Activated naive CD8-positive, alpha-beta T cell treated with anti-CD3 and anti-CD28 coated beads, Interleukin-2, amount 50 U/mL, for 24 hours (primary cell): ENCODE measurements around the gene DHX15.

Experiments
- ATAC-seq: fragments of 150-1000 bp; cut with Tn5 transposase; one replicate; pipeline ENCODE4 v1.10.0; 2021
- DNase-seq: peaks from one replicate; pipeline ENCODE4 v3.0.0; 2021
- H3K27ac Mint-ChIP-seq: one replicate; pipeline ENCODE4 v1.8.0; 2021; ENCODE audit warnings: mild to moderate bottlenecking, mixed read lengths
- H3K27me3 Mint-ChIP-seq: one replicate; pipeline ENCODE4 v1.8.0; 2021; ENCODE audit warnings: mixed read lengths
- H3K36me3 Mint-ChIP-seq: one replicate; pipeline ENCODE4 v1.8.0; 2021; ENCODE audit warnings: low read depth, mixed read lengths
- H3K4me1 Mint-ChIP-seq: one replicate; pipeline ENCODE4 v1.8.0; 2021; ENCODE audit warnings: mixed read lengths
- H3K4me3 Mint-ChIP-seq: one replicate; pipeline ENCODE4 v1.8.0; 2021; ENCODE audit warnings: mild to moderate bottlenecking, moderate library complexity, mixed read lengths
- H3K9me3 Mint-ChIP-seq: one replicate; pipeline ENCODE4 v1.8.0; 2021; ENCODE audit warnings: mixed read lengths

DHX15 gene

GRCh38 chr4:24584211-24584850, at the start of gene DHX15:
Gene DHX15, minus strand, starts transcription at chr4:24584554. Its CDS starts 161 bp downstream, at chr4:24584393.
- DNase-seq, result peak; percentile 93
- peaks cover 40% of the 10 kb centered on the region for H3K4me1 Mint-ChIP-seq
- H3K36me3 Mint-ChIP-seq, result peaks cover 38% of the 10 kb centered on the region
- peak; percentile 96 for ATAC-seq
- H3K4me3 Mint-ChIP-seq, result peak within 1 kb of the TSS; percentile 99
- peak within 1 kb of the TSS; percentile 99 for H3K27ac Mint-ChIP-seq
- H3K9me3 Mint-ChIP-seq, result no peaks in the 10 kb centered on the region
- H3K27me3 Mint-ChIP-seq, result no peaks in the 10 kb centered on the region

GRCh38 chr4:24632011-24632410, 47.7 kb upstream of the DHX15 start:
- Mint-ChIP-seq H3K27me3 (peaks cover 18% of the 10 kb centered on the region), H3K9me3 (no peaks in the 10 kb centered on the region), H3K4me3 (no peak overlapping the region), H3K36me3 (no peaks in the 10 kb centered on the region), H3K4me1 (no peaks in the 10 kb centered on the region), H3K27ac (no peak overlapping the region)
- DNase-seq, result no peak
- no peak for ATAC-seq

- no peaks in the 10 kb centered on the region for H3K36me3 Mint-ChIP-seq
- no peak for ATAC-seq
- H3K27me3 Mint-ChIP-seq, result peaks cover 18% of the 10 kb centered on the region
- H3K4me3 Mint-ChIP-seq, result no peak overlapping the region
- DNase-seq, result no peak
- H3K27ac Mint-ChIP-seq, result no peak overlapping the region
- H3K4me1 Mint-ChIP-seq, result no peaks in the 10 kb centered on the region
- H3K9me3 Mint-ChIP-seq, result no peaks in the 10 kb centered on the region
These were observed 46.6 kb upstream of the DHX15 start for GRCh38 chr4:24630937-24631336.

- H3K27ac Mint-ChIP-seq, result no peak overlapping the region
- no peak for DNase-seq
- H3K9me3 Mint-ChIP-seq, result peaks cover 8% of the 10 kb centered on the region
- no peak for ATAC-seq
- H3K4me1 Mint-ChIP-seq, result no peaks in the 10 kb centered on the region
- H3K36me3 Mint-ChIP-seq, result no peaks in the 10 kb centered on the region
- H3K27me3 Mint-ChIP-seq, result peaks cover 26% of the 10 kb centered on the region
- H3K4me3 Mint-ChIP-seq, result no peak overlapping the region
These were observed 40.7 kb upstream of the DHX15 start for GRCh38 chr4:24625091-24625490.

- H3K4me1 Mint-ChIP-seq, result no peaks in the 10 kb centered on the region
- H3K9me3 Mint-ChIP-seq, result peaks cover 15% of the 10 kb centered on the region
- H3K36me3 Mint-ChIP-seq, result no peaks in the 10 kb centered on the region
- ATAC-seq, result no peak
- no peak overlapping the region for H3K27ac Mint-ChIP-seq
- H3K27me3 Mint-ChIP-seq, result peaks cover 23% of the 10 kb centered on the region
- DNase-seq, result no peak
- no peak overlapping the region for H3K4me3 Mint-ChIP-seq
These were observed 40.0 kb upstream of the DHX15 start for GRCh38 chr4:24624381-24624780.

GRCh38 chr4:24622146-24622834, 37.9 kb upstream of the DHX15 start:
- Mint-ChIP-seq H3K4me1 (no peaks in the 10 kb centered on the region), H3K27ac (no peak overlapping the region), H3K27me3 (peaks cover 16% of the 10 kb centered on the region), H3K9me3 (peaks cover 19% of the 10 kb centered on the region), H3K4me3 (no peak overlapping the region), H3K36me3 (no peaks in the 10 kb centered on the region)
- DNase-seq (no peak), ATAC-seq (no peak)

GRCh38 chr4:24615977-24616376, 31.6 kb upstream of the DHX15 start:
- peaks cover 2% of the 10 kb centered on the region for H3K4me1 Mint-ChIP-seq
- H3K9me3 Mint-ChIP-seq, result peaks cover 15% of the 10 kb centered on the region
- H3K4me3 Mint-ChIP-seq, result no peak overlapping the region
- ATAC-seq, result no peak
- H3K27me3 Mint-ChIP-seq, result peaks cover 8% of the 10 kb centered on the region
- H3K36me3 Mint-ChIP-seq, result no peaks in the 10 kb centered on the region
- H3K27ac Mint-ChIP-seq, result no peak overlapping the region
- no peak for DNase-seq

GRCh38 chr4:24614881-24615280, 30.5 kb upstream of the DHX15 start:
- H3K27me3 Mint-ChIP-seq, result peaks cover 7% of the 10 kb centered on the region

GRCh38 chr4:24613502-24613901, 29.1 kb upstream of the DHX15 start:
- H3K27ac Mint-ChIP-seq, result no peak overlapping the region
- peaks cover 5% of the 10 kb centered on the region for H3K27me3 Mint-ChIP-seq

More at GRCh38 chr4:24614881-24615280, 30.5 kb upstream of the DHX15 start:
- DNase-seq (no peak), ATAC-seq (no peak)
- peaks cover 9% of the 10 kb centered on the region for H3K9me3 Mint-ChIP-seq
- H3K27ac Mint-ChIP-seq, result no peak overlapping the region
- H3K4me3 Mint-ChIP-seq, result no peak overlapping the region
- H3K4me1 Mint-ChIP-seq, result peaks cover 2% of the 10 kb centered on the region
- no peaks in the 10 kb centered on the region for H3K36me3 Mint-ChIP-seq

GRCh38 chr4:24611575-24611974, 27.2 kb upstream of the DHX15 start:
- no peaks in the 10 kb centered on the region for H3K36me3 Mint-ChIP-seq
- no peaks in the 10 kb centered on the region for H3K9me3 Mint-ChIP-seq
- peaks cover 5% of the 10 kb centered on the region for H3K27me3 Mint-ChIP-seq
- ATAC-seq (no peak), DNase-seq (no peak)
- no peak overlapping the region for H3K4me3 Mint-ChIP-seq
- no peak overlapping the region for H3K27ac Mint-ChIP-seq
- H3K4me1 Mint-ChIP-seq, result peaks cover 2% of the 10 kb centered on the region

More at GRCh38 chr4:24613502-24613901, 29.1 kb upstream of the DHX15 start:
- H3K9me3 Mint-ChIP-seq, result no peaks in the 10 kb centered on the region
- no peak for DNase-seq
- peaks cover 2% of the 10 kb centered on the region for H3K4me1 Mint-ChIP-seq
- no peak for ATAC-seq
- no peak overlapping the region for H3K4me3 Mint-ChIP-seq
- no peaks in the 10 kb centered on the region for H3K36me3 Mint-ChIP-seq

GRCh38 chr4:24607334-24607733, 23.0 kb upstream of the DHX15 start:
- H3K4me1 Mint-ChIP-seq, result peaks cover 7% of the 10 kb centered on the region
- peaks cover 2% of the 10 kb centered on the region for H3K27me3 Mint-ChIP-seq
- H3K27ac Mint-ChIP-seq, result no peak overlapping the region
- H3K9me3 Mint-ChIP-seq, result no peaks in the 10 kb centered on the region
- no peak for ATAC-seq
- no peaks in the 10 kb centered on the region for H3K36me3 Mint-ChIP-seq
- no peak overlapping the region for H3K4me3 Mint-ChIP-seq
- no peak for DNase-seq

- H3K9me3 Mint-ChIP-seq, result no peaks in the 10 kb centered on the region
- ATAC-seq, result no peak
- H3K4me3 Mint-ChIP-seq, result no peak overlapping the region
These were observed 20.9 kb upstream of the DHX15 start for GRCh38 chr4:24605216-24605615.

GRCh38 chr4:24604558-24605214, 20.3 kb upstream of the DHX15 start:
- H3K9me3 Mint-ChIP-seq, result no peaks in the 10 kb centered on the region
- H3K27me3 Mint-ChIP-seq, result no peaks in the 10 kb centered on the region
- H3K27ac Mint-ChIP-seq, result no peak overlapping the region
- H3K4me3 Mint-ChIP-seq, result no peak overlapping the region
- no peaks in the 10 kb centered on the region for H3K36me3 Mint-ChIP-seq
- ATAC-seq (no peak), DNase-seq (no peak)
- peaks cover 7% of the 10 kb centered on the region for H3K4me1 Mint-ChIP-seq

More at GRCh38 chr4:24605216-24605615, 20.9 kb upstream of the DHX15 start:
- Mint-ChIP-seq H3K27ac (no peak overlapping the region), H3K4me1 (peaks cover 7% of the 10 kb centered on the region), H3K36me3 (no peaks in the 10 kb centered on the region), H3K27me3 (no peaks in the 10 kb centered on the region)
- DNase-seq, result no peak

- H3K36me3 Mint-ChIP-seq, result no peaks in the 10 kb centered on the region
- H3K27ac Mint-ChIP-seq, result no peak overlapping the region
- DNase-seq (no peak), ATAC-seq (no peak)
- no peaks in the 10 kb centered on the region for H3K9me3 Mint-ChIP-seq
- peaks cover 7% of the 10 kb centered on the region for H3K4me1 Mint-ChIP-seq
- H3K27me3 Mint-ChIP-seq, result no peaks in the 10 kb centered on the region
- H3K4me3 Mint-ChIP-seq, result no peak overlapping the region
These were observed 19.0 kb upstream of the DHX15 start for GRCh38 chr4:24603343-24603742.

- no peak overlapping the region for H3K27ac Mint-ChIP-seq
- ATAC-seq (no peak), DNase-seq (no peak)
- H3K4me3 Mint-ChIP-seq, result no peak overlapping the region
- no peaks in the 10 kb centered on the region for H3K36me3 Mint-ChIP-seq
- H3K27me3 Mint-ChIP-seq, result no peaks in the 10 kb centered on the region
- H3K9me3 Mint-ChIP-seq, result peaks cover 4% of the 10 kb centered on the region
- H3K4me1 Mint-ChIP-seq, result peaks cover 7% of the 10 kb centered on the region
These were observed 16.8 kb upstream of the DHX15 start for GRCh38 chr4:24601121-24601520.
